Regular cardiac myocyte (primary cell): ENCODE data around the gene MOV10. TPM values are rescaled to one million over a fixed set of nuclear protein-coding genes. Genes with fewer than 3 reads are reported as not detected.

Experiments
- total RNA-seq: library from RNA; depleted of rRNA; stranded (reverse); fragments of >200 nt; gene quantifications from 2 replicates; pipeline ENCODE4 v1.2.3, GENCODE V29; 2014

Gene MOV10, protein sequence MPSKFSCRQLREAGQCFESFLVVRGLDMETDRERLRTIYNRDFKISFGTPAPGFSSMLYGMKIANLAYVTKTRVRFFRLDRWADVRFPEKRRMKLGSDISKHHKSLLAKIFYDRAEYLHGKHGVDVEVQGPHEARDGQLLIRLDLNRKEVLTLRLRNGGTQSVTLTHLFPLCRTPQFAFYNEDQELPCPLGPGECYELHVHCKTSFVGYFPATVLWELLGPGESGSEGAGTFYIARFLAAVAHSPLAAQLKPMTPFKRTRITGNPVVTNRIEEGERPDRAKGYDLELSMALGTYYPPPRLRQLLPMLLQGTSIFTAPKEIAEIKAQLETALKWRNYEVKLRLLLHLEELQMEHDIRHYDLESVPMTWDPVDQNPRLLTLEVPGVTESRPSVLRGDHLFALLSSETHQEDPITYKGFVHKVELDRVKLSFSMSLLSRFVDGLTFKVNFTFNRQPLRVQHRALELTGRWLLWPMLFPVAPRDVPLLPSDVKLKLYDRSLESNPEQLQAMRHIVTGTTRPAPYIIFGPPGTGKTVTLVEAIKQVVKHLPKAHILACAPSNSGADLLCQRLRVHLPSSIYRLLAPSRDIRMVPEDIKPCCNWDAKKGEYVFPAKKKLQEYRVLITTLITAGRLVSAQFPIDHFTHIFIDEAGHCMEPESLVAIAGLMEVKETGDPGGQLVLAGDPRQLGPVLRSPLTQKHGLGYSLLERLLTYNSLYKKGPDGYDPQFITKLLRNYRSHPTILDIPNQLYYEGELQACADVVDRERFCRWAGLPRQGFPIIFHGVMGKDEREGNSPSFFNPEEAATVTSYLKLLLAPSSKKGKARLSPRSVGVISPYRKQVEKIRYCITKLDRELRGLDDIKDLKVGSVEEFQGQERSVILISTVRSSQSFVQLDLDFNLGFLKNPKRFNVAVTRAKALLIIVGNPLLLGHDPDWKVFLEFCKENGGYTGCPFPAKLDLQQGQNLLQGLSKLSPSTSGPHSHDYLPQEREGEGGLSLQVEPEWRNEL
- total RNA-seq: 28.8 and 32.0 TPM in 2 replicates

DNA sequence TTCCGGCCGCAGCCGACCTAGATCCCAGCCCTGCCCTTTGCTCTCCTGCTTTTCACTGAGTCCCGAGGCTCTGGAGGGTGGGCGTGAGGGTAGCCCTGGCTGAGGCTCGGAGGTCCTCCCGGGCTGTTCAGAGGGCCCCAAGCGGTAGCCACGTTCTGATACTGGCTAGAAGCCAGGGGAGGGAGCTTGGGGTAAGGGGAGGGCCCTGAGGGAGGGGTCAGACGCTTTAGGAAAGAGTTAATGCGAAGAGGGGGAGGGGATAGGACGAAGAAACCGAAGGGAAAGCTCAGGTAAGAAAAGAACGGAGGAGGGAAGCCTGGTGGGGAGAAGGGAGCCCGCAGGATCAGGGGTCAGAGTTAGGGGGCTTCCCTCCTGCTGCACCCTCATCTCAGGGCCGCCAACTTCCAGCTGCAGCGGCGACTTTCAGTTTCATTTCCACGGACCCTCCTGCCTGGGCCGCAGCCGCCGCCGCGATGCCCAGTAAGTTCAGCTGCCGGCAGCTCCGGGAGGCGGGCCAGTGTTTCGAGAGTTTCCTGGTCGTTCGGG is at the start of gene MOV10:
Gene MOV10, plus strand, starts transcription at position 220 of the 546 bp plus-strand sequence. Its CDS starts 254 bp downstream, at position 474.

DNA sequence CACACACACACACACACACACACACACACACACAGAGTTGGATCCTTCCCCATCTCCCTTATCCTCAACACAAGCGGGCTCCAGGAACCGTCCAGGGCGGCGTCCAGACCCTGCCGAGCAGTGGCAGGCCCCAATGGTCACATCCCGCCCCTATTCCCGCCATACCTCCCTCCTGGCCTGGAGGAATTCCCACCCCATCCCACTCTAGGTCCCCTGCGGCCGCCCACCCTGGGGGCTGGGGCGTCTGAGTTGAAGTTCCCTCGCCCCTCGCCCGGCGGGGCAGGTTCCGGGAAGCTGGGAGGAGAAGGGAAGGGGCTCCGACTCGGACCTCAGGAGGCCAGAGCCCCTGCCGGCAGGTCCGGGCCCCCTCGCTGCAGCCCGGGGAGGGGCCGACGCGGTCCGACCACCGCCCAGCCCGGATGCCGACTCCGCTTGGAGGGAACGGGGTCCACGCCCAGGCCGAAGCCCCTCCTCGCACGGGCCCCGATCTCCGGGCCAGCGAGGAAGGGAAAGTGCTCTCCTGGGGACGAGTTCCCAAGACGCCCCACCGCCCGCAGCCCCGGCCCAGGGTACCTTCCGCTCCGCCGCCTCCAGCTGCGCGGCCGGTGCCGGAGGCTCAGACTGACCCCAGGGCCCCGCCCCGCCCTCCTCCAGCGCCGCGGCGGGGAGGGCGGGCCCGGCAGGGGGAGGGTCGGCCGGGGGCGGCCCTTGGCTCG is 32.2 kb downstream of the MOV10 start, which contains the start of gene RHOC:
Gene RHOC, minus strand, starts transcription at position 623 of the 716 bp plus-strand sequence. CDS start 3,328 bp downstream, outside the sequence.

GRCh38 chr1:112715264-112716053 is 41.0 kb downstream of the MOV10 start, which contains the start of gene PPM1J:
TSS of gene PPM1J (minus strand) at chr1:112715332. CDS start at chr1:112715301, 31 bp downstream.

Other genes starting within 250 kb of the MOV10 start
- 1.5 and 3.4 TPM in 2 replicates for gene WNT2B, start 165.7 kb upstream of the MOV10 start, total RNA-seq
- 21.1 and 21.7 TPM in 2 replicates for gene ST7L, start 55.5 kb upstream of the MOV10 start, total RNA-seq
- 228 and 393 TPM in 2 replicates for gene CAPZA1, start 54.8 kb upstream of the MOV10 start, total RNA-seq
- gene RHOC, start 32.5 kb downstream of the MOV10 start, total RNA-seq: 502 and 829 TPM in 2 replicates
- gene PPM1J, start 40.7 kb downstream of the MOV10 start, total RNA-seq: 1.5 and 2.3 TPM in 2 replicates